ENCODE results near the gene SIAH2. TPM values are rescaled to one million over a fixed set of nuclear protein-coding genes. Genes with fewer than 3 reads are reported as not detected.
A peak's percentile ranks its signal among the peaks of the same experiment; 100 is the strongest.

The SIAH2 gene
- total and polyA plus RNA-seq, 9 of the 15 experiments (the other 6 are each of a cell fraction or from before 2014, with no cell fraction given), result 4.8 to 39.0 (median 29.9) TPM

GRCh38 chr3:150736316-150736719, 26.7 kb downstream of the SIAH2 start (continued):
- no peak for TF ChIP-seq THAP7 (CRISPR knock-in tag; IDR thresholded peaks at IDR 0.05)
- TF ChIP-seq PHB2 (IDR thresholded peaks at IDR 0.05; ENCODE audit: low read depth), result no peak
- TF ChIP-seq KDM2B (CRISPR knock-in tag; IDR thresholded peaks at IDR 0.05), result no peak

GRCh38 chr3:150734795-150735119, 28.2 kb downstream of the SIAH2 start:
- H3K4me1 ChIP-seq (replicated peaks in 1 of 2; ENCODE audit: control insufficient read depth in 2 of 2, insufficient read depth in 2 of 2, low read length in 2 of 2), result peaks cover 21 to 72% of the 10 kb centered on the region in 2 experiments
- ChIA-PET CTCF (ENCODE audit: low intra/inter-chr PET ratio) (no interaction called here), POLR2A (interaction anchor here (0.9 to 1.7 kb wide), 2 partner anchors 12 to 21 kb away, joined by 3 to 6 read pairs; no protein-coding TSS in a partner anchor)
- no peak overlapping the region for H3K9ac ChIP-seq (ENCODE audit: insufficient read depth in 1 of 2, low read depth in 2 of 2, low read length in 2 of 2)
- H3K79me2 ChIP-seq (ENCODE audit: control insufficient read depth, insufficient read depth, low read length), result no peaks in the 10 kb centered on the region
- TF ChIP-seq PYGO2 (tag; IDR thresholded peaks at IDR 0.05), result no peak
- TF ChIP-seq PURB (CRISPR knock-in tag; IDR thresholded peaks at IDR 0.05; ENCODE audit: low read depth), result no peak
- no peak for TF ChIP-seq THRA (IDR thresholded peaks at IDR 0.05)
- no peak for TF ChIP-seq EHMT2 (IDR thresholded peaks at IDR 0.05)
- no peak for TF ChIP-seq JUND (IDR thresholded peaks at IDR 0.05; ENCODE audit: borderline replicate concordance, low read depth, low read length)
- TF ChIP-seq JUND (tag; IDR thresholded peaks at IDR 0.05; ENCODE audit: borderline replicate concordance, low read depth, low read length), result no peak
- no peak for TF ChIP-seq GMEB1 (CRISPR knock-in tag; IDR thresholded peaks at IDR 0.05)
- no peak for TF ChIP-seq ZNF224 (CRISPR knock-in tag; IDR thresholded peaks at IDR 0.05)
- no peak for TF ChIP-seq CXXC5 (CRISPR knock-in tag; IDR thresholded peaks at IDR 0.05)
- no peak for TF ChIP-seq PRMT5 (CRISPR knock-in tag; IDR thresholded peaks at IDR 0.05)
- TF ChIP-seq ZNF436 (CRISPR knock-in tag; IDR thresholded peaks at IDR 0.05), result no peak
- no peak for TF ChIP-seq JUNB (CRISPR knock-in tag; conservative IDR thresholded peaks at IDR 0.05)
- no peak for TF ChIP-seq ZNF23 (CRISPR knock-in tag; IDR thresholded peaks at IDR 0.05)
- H3K4me2 ChIP-seq (ENCODE audit: insufficient read depth, low read length), result 0 out of 2 replicates have a peak overlapping the region, but pooled peaks have one; percentile 79
- DNase-seq (ENCODE audit: extremely low read depth in 1 of 4, low spot score in 3 of 4) (no peak), FAIRE-seq (no peak), ATAC-seq (no peak)
- H3K36me3 ChIP-seq (ENCODE audit: control insufficient read depth, insufficient read depth, low read length), result no peaks in the 10 kb centered on the region
- H2AFZ ChIP-seq (ENCODE audit: low read depth, low read length), result no peak overlapping the region; the same call in none of the 2 replicates
- no CpG with 5 or more reads among the region's 1 CpG for WGBS (ENCODE audit: insufficient coverage, low coverage, missing lambda C conversion rate)
- no TSS peak for BruUV-seq (replicated peaks)
- intact Hi-C loops (cut with micrococcal nuclease), result no loop called here
- H3K27me3 ChIP-seq (ENCODE audit: control insufficient read depth in 2 of 2, insufficient read depth in 2 of 2, low read length in 2 of 2), result no peaks in the 10 kb centered on the region
- in situ Hi-C loops (cut with MboI), result no loop called here
- no peaks in the 10 kb centered on the region for H4K20me1 ChIP-seq (replicated peaks; ENCODE audit: control insufficient read depth, insufficient read depth, low read length)
- H3K9me3 ChIP-seq (replicated peaks; ENCODE audit: control insufficient read depth, insufficient read depth, low read depth, low read length), result no peaks in the 10 kb centered on the region
- no peak overlapping the region for H3K27ac ChIP-seq (ENCODE audit: extremely low read depth, low read depth, low read length)
- no peak overlapping the region for H3K4me3 ChIP-seq
- no peaks in the 10 kb centered on the region for H3K9me1 ChIP-seq (ENCODE audit: control insufficient read depth, insufficient read depth, low read length)
